Fibroblast of skin of right biceps (primary cell): ENCODE data around the gene LAMTOR2.
"Not testable (repeated sequence)": the region's sequence is repeated elsewhere in the genome, so short reads cannot be mapped to it uniquely, and the experiment has no call there.

Experiments
- DNase-seq: peaks from one replicate; pipeline ENCODE4 v3.0.0-alpha.2; 2013

LAMTOR2 gene

DNA sequence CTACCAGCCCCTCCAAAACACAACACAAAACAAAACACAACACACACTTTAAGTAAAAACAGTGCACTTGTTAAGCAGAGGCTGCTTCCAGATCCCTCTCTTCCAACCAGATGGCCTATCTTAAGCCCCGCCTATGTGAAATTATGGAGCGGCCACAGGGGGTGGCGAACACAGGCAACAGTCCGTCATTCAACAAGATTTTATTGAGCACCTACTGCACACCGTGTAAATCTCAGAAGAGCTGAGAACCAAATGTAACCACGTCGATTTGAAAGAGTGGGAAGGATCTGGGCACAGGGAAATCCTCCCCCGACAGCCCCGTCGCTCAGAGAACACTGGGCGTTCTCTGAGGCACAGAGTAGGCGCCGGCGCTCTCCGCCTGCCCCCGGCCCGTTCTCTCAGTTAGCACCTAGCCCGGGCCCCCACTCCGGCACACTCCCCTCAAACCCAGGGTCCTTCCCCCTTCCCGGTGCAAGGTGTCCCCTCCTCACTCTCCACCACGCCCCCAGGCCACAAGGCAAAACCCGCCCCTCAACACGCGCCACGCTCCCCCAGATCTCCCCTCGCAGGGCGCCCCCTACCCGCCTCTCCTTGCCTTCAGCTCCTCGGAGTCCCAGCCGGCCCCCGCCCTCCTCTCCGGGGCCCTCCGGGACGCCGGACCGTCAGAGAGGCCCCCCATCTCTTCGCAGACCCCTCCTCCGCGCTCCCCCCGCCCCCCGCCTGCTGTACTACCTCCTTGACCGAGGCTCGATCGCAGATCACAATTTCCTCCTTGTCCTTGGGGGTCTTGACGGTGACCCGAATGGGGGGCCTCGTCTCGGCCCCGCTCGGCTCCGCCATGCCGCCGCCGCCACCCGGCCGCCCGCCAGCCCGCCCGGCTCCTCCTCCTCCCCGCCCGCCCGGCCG, 1.5 kb upstream of the LAMTOR2 start:
- DNase-seq = peak; percentile 68

DNA sequence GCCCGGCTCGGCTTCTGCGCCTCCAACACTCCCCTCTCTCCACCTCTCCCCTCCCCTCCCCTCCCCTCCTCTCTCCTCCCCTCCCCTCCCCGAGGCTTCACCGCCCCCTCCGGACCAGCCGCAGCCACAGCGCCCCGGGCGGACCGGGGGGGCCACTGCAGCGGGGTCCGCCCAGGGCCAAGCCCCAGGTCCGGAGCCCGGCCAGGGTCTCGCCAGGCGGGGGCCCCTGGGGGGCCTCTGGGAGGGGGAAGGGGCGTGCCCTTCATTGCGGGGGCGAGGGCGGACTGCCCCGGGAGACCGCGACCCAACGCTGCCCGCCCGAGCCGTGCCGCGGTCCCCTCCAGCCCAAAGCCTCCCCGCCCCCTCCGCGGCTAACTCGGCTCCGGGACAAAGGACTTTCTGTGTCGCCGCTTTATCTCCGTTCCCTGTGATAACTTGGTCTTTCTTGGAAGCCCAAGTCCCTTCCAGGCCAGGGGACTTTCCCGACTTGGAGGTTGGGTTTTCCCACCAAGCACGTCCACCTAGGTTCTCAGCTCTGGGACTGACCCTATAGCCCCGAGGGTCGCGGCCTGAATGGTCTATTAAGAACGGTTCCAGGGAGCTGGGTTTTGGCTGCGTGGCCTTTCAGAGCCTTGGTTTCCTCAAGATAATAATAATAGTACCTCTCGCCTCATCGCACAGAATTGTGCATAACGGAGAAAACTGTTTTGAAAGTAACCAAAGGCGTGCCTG, 648 bp upstream of the LAMTOR2 start, which contains the start of gene UBQLN4:
Gene UBQLN4, minus strand, starts transcription at position 31 of the 732 bp plus-strand sequence. CDS start 97 bp downstream, outside the sequence.
- DNase-seq = peak; percentile 91

GRCh38 chr1:156055281-156056048, 883 bp downstream of the LAMTOR2 start:
- DNase-seq = no peak

DNA sequence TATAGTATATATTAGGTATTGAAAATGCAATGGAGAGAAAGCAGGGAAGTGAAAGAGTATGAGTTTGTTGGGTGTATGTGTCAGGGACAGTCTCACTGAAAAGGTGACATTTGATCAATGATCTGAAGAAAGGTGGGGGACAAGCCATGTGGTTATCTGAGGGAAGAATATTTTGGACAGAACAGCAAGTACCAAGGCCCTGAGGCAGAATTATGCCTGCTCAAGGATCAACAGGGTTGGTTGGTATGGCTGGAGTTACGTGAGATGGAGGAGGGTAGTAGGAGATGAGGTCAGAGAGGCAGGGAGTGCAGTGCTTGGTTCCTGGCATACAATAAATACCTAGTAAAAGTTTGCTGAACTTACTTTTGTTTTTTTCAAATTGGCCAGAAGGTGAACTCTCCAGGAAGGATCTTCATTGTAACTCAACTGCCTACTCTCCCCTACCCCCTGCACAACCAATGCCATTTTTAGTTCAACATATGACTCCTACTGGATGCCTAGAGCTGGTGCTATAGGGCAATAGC, 1.8 kb downstream of the LAMTOR2 start:
- no peak for DNase-seq

DNA sequence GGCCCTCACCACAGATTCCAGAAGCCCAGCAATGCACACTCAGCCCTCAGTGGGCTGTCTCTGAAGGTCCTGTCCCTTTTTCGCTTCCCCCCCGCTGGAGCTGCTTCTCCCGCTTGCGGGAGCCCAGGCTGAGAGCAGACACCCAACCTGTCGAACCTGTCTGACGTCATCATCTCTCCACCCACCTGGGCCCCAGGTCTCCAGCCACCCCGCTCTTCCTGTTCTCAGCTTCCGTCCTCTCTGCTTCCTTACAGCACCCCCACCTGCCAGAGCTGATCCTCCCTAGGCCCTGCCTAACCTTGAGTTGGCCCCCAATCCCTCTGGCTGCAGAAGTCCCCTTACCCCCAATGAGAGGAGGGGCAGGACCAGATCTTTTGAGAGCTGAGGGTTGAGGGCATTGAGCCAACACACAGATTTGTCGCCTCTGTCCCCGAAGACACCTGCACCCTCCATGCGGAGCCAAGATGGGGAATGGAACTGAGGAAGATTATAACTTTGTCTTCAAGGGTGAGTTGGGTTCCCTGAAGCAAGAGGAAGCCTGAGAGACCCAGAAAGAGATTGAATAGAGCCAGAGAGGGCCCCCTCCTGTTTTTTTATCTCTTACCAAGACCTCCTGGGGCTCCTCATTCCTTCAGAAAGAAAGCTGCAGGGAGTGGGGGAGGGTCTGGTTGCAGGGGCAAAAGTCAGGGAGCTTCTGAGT, 6.5 kb downstream of the LAMTOR2 start, which contains the start of gene RAB25:
Gene RAB25, plus strand, starts transcription at position 224 of the 700 bp plus-strand sequence. Its CDS starts 241 bp downstream, at position 465.
- no peak for DNase-seq

GRCh38 chr1:156062189-156062588, 7.6 kb downstream of the LAMTOR2 start:
- DNase-seq = no peak

GRCh38 chr1:156063997-156064285, 9.4 kb downstream of the LAMTOR2 start:
- peak; percentile 15 for DNase-seq

DNA sequence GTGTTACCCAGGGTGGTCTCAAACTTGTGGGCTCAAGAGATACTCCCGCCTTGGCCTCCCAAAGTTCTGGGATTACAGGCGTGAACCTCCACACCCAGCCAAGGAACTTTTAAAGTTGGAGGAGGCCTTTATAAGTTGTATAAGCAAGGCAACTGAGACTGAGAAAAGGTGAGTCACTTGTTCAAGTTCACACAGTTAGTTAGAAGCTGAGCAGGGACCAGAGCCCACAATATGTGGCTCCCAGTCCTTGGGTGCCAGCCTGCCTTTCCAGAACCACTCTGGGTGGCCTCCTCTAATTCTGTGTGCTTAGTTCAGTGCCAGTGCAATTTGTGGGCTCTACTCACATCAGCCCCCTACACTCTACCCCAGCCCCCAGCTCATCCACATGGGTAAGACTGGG, 10.0 kb downstream of the LAMTOR2 start:
- no peak for DNase-seq

DNA sequence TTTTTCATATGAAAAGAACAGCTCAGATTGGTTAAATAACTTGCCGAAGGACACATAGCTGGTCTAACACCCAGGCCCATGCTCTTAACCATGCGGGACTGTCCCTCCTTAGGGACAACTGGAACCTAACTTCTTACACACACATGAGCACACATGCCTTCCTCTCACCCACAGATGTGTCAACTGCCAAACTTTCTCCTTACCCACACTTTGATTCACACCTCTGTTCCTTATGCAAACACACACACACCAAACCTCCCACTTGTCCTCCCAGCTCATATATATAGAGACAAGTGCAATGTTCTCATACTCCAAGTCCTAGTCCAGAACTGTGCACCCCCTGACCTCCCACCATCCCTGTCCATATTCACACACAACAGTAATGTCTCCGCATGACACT, 10.6 kb downstream of the LAMTOR2 start:
- no peak for DNase-seq

DNA sequence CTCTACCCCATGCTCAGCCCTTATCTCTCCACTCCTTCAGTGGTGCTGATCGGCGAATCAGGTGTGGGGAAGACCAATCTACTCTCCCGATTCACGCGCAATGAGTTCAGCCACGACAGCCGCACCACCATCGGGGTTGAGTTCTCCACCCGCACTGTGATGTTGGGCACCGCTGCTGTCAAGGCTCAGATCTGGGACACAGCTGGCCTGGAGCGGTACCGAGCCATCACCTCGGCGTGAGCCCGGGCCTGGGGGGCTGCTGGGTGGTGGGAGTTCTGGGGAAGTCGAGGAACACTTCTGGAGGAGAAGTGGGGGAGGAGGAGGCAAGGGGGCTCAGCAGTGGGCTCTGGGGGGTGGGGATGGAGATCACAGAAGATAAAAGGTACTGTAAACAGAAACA, 11.3 kb downstream of the LAMTOR2 start:
- DNase-seq = no peak

- DNase-seq = no peak
These were observed 12.7 kb downstream of the LAMTOR2 start for GRCh38 chr1:156067262-156067661.

DNA sequence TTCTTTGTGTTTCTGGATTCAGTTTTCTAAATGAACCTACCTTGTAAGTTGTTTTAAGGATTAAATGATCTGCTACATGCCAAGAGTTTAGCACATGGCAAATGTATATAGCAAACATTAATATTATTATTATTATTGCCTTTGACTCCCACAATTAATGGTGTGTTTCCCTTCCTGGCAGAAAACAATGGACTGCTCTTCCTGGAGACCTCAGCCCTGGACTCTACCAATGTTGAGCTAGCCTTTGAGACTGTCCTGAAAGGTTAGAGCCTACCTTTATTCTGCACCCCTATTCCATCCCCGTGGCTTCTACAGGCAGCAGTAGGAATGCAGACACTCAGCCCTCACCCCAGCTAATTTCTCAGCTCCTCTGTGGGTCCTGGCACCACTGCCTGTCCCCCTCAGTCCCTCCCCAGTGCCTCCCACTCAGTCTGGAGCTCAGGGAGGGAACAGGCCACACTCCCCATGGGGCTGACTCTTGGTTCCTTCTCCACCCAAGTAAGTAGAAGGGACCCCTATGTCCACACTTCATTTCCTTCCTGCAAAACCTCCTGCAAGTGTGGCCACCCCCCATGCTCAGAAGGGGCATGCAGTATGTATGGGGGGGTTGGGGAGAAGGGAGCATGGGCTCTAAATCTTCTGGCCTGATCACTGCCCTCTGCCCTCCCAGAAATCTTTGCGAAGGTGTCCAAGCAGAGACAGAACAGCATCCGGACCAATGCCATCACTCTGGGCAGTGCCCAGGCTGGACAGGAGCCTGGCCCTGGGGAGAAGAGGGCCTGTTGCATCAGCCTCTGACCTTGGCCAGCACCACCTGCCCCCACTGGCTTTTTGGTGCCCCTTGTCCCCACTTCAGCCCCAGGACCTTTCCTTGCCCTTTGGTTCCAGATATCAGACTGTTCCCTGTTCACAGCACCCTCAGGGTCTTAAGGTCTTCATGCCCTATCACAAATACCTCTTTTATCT, 15.2 kb downstream of the LAMTOR2 start:
- no peak for DNase-seq

DNA sequence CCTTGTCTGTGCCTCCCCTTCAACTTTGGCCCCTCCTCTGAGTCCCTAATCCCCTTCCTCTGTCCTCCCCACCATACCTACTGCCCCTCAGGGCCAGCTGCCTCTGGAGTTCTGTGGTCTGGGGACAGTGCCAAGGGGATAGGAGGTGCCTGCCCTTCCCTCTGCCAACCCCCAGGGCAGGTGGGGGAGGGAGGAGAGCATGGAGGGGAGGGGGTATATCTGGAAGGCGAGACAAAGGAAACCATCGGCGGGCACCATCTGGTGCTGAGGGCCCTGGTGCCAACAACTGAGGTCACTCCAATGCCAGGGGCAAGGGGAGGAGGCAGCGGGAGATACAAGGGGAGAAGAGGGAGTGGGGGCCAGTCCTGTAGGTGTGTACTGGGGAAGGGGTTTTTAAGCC, 16.0 kb downstream of the LAMTOR2 start:
- DNase-seq = no peak

DNA sequence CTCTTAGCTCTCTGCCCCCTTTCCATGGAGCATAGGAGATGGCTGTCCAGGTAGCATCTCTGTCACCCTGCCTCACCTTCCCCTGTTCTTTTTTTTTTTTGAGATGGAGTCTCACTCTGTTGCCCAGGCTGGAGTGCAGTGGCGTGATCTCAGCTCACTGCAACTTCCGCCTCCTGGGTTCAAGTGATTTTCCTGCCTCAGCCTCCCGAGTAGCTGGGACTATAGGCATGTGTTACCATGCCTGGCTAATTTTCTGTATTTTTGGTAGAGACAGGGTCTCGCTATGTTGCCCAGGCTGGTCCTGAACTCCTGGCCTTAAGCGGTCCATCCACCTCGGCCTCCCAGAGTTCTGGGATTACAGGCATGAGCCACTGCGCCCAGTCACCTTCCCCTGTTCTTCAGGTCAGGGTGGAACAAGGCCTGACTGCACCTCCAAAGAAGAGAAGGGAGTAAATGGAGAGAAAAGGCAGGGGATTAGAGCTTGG, 16.8 kb downstream of the LAMTOR2 start:
- DNase-seq = not testable (repeated sequence)

- DNase-seq = no peak
These were observed 17.7 kb downstream of the LAMTOR2 start for GRCh38 chr1:156072251-156072650.

DNA sequence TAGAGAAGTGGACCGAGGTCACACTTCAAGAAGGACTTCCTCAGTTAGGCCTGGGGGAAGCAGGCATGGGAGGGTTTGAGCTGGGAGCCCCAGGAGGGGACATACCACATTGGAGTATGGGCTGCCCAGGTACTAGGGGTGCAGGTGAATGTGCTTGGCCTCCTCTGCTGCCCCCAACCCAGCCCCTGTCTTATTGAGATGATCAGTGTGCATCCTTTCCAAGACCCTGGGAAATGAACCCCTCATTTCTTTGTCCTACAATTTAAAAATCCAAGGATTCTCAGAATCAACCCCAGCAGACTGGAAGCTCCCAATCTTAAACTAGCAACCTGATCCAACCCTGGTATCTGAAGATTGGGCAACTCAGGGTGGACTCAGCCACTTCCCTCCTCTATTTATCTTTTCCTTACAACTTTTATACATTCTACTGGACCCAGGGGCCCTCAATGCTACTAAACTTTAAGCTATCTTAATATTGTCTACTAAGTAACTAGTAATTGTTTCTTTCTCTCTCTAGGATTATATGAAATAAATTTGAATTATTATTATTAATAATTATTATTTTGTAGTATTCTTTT, 18.6 kb downstream of the LAMTOR2 start:
- DNase-seq = no peak

GRCh38 chr1:156073740-156074139, 19.2 kb downstream of the LAMTOR2 start:
- no peak for DNase-seq

GRCh38 chr1:156074661-156075060, 20.1 kb downstream of the LAMTOR2 start:
- no peak for DNase-seq

DNA sequence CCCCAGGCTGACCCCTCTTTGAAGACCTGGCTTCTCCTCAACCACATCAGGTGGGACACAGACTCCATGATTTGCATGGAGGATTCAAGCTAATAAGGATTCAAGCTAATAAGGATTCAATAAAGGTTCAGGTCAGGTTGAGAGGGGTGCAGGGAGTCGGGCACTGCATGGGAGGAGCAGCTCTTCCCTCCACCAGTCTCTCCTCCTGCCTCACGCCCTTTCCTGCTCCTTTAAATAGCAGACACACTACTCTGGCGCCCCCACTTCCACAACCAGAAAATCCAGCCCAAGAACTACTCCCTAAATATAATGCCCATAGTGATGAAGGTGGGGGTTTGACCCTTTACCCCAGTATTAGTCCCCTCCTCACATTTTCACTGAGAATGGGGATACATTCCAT, 20.6 kb downstream of the LAMTOR2 start:
- no peak for DNase-seq

GRCh38 chr1:156075775-156076204, 21.2 kb downstream of the LAMTOR2 start:
- no peak for DNase-seq
